ENCODE measurements around the gene FRMPD4.

The FRMPD4 gene

GRCh38 chrX:12581546-12581945 lies 443.3 kb downstream of the FRMPD4 start:
- no peak for TF ChIP-seq GATA3 (IDR thresholded peaks at IDR 0.05; ENCODE audit: low read depth, low read length)
- no peak for TF ChIP-seq GATA2 (IDR thresholded peaks at IDR 0.05; ENCODE audit: low read depth, low read length)

DNA sequence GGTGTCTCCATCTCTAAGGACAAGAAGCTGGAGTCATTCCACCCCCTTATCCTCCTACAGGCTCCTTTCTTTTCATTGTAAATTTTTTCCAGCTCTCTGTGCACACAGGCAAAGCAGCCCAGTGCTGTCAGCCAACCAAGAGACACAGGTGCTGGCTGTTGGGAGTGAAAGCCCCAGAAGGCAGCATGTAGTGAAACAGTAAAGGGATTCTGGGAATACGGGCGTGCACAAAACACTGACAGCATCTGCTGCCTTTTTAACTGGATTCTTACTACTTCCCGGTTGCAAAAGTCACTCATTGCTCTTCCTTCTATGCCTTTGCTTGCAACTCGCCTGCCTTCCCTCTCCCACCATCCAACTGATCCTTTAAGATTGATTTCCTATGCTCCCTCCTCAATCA lies 444.4 kb downstream of the FRMPD4 start:
- no peak for TF ChIP-seq GATA3 (IDR thresholded peaks at IDR 0.05; ENCODE audit: low read depth, low read length)
- TF ChIP-seq GATA2 (IDR thresholded peaks at IDR 0.05; ENCODE audit: low read depth, low read length) = no peak

DNA sequence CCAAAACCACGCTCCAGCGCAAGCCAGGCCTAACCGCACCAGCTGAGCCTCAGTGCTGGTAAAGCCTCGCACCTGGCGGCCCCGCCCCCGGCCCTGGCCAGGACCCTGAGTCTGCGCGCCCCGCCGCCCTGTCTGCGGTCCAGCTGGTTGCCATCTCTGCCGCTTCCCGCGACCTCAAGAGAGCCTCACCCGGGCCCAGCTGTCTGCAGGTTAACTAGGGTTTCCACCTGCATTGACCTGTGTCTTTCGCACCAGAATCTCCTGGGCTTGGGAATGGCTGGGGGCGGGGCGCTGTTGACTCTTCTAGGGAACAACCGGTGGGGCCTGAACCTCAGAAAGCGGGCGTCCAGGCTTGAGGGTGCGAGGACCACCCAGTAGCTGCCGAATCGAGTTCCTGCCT lies 445.3 kb downstream of the FRMPD4 start:
- no peak for TF ChIP-seq GATA3 (IDR thresholded peaks at IDR 0.05; ENCODE audit: low read depth, low read length)
- no peak for TF ChIP-seq GATA2 (IDR thresholded peaks at IDR 0.05; ENCODE audit: low read depth, low read length)

DNA sequence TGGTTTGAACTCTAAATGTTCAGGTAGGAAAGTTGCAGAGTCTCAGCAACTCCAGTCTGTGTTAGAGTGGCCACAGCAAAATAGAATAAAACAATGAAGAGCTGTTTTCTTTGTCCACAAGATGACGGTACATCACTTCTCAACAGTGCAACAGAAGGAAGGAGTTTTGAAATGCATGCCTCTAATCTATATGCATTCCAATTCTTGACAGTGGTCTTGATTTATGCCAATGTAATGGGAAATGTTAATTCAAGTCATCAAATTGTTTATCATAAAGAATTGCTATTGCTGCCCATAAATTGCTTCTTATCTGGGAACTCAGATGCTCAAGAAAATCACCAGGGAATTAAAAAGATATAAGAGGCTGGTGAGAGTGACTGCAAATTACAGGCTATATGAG lies 457.4 kb downstream of the FRMPD4 start:
- TF ChIP-seq GATA2 (IDR thresholded peaks at IDR 0.05; ENCODE audit: low read depth, low read length) (no peak), GATA3 (IDR thresholded peaks at IDR 0.05; ENCODE audit: low read depth, low read length) (no peak)

DNA sequence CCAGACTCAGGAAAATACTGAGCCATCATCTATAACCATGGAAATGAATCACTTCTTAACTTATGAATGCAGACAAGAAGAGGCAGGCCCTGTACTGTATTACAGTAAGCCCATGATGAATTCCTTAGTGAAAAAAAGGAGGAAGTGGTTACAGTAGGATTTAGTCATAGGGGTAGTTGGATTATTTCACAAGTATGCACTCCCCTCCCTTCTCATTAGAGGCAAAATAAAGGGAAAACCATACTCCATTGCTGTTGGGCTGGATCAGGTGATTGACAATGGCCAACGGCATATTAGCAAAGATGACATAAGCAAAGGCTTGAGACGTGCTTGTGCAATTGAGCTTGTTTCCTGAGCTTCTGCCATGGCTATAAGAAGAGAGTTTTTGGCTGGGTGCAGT lies 471.8 kb downstream of the FRMPD4 start:
- no peak for TF ChIP-seq GATA2 (IDR thresholded peaks at IDR 0.05; ENCODE audit: low read depth, low read length)
- TF ChIP-seq GATA3 (IDR thresholded peaks at IDR 0.05; ENCODE audit: low read depth, low read length) = no peak

GRCh38 chrX:12611471-12611870 lies 473.2 kb downstream of the FRMPD4 start:
- no peak for TF ChIP-seq GATA2 (IDR thresholded peaks at IDR 0.05; ENCODE audit: low read depth, low read length)
- no peak for TF ChIP-seq GATA3 (IDR thresholded peaks at IDR 0.05; ENCODE audit: low read depth, low read length)

- no peak for TF ChIP-seq GATA2 (IDR thresholded peaks at IDR 0.05; ENCODE audit: low read depth, low read length)
- no peak for TF ChIP-seq GATA3 (IDR thresholded peaks at IDR 0.05; ENCODE audit: low read depth, low read length)
These were observed 476.0 kb downstream of the FRMPD4 start for GRCh38 chrX:12614266-12614665.

GRCh38 chrX:12615061-12615460 lies 476.8 kb downstream of the FRMPD4 start:
- TF ChIP-seq GATA2 (IDR thresholded peaks at IDR 0.05; ENCODE audit: low read depth, low read length) (no peak), GATA3 (IDR thresholded peaks at IDR 0.05; ENCODE audit: low read depth, low read length) (no peak)

- TF ChIP-seq GATA2 (IDR thresholded peaks at IDR 0.05; ENCODE audit: low read depth, low read length) (no peak), GATA3 (IDR thresholded peaks at IDR 0.05; ENCODE audit: low read depth, low read length) (no peak)
These were observed 479.0 kb downstream of the FRMPD4 start for GRCh38 chrX:12617241-12617640.

DNA sequence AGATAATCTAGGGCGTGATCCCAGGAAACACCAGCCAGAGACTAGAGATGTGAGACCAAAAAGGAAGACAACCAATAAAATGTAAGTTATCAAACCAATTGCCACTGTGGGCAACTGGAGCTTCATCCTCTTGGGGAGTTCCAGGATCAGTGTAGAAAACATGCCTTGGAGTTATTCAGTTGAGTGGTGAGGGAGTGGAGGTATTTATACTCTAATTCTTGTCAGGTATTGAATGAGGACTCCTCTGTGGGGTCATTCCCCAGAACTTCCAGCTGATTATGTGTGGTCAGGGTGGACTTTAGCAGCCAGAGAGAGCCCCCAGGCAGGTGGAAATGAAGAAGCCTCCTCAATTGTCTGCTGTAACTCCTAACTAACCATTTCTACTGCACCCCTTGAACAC lies 509.0 kb downstream of the FRMPD4 start:
- TF ChIP-seq GATA3 (IDR thresholded peaks at IDR 0.05; ENCODE audit: low read depth, low read length) (no peak), GATA2 (IDR thresholded peaks at IDR 0.05; ENCODE audit: low read depth, low read length) (no peak)

GRCh38 chrX:12648995-12649394 lies 510.7 kb downstream of the FRMPD4 start:
- TF ChIP-seq GATA3 (IDR thresholded peaks at IDR 0.05; ENCODE audit: low read depth, low read length) = no peak
- no peak for TF ChIP-seq GATA2 (IDR thresholded peaks at IDR 0.05; ENCODE audit: low read depth, low read length)

DNA sequence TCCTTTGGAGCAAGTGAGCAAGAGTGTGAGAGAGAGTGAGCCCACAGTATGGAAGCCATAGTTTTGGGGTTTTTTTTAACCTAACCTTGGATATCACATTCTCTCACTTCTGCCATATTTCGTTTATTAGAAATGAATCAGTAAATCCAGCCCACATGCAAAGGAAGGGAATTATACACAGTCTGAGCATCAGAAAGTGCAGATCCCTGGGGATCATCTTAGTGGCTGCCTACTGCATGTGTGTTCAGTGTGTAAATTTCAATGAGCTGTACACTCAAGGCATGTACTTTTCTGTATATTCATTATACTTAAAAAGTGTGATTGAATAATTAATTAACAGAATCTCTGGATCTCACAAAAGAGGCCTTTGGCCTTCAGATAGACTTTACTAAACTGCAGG lies 519.2 kb downstream of the FRMPD4 start:
- TF ChIP-seq GATA3 (IDR thresholded peaks at IDR 0.05; ENCODE audit: low read depth, low read length) = no peak
- TF ChIP-seq GATA2 (IDR thresholded peaks at IDR 0.05; ENCODE audit: low read depth, low read length) = no peak

GRCh38 chrX:12657881-12658280 lies 519.6 kb downstream of the FRMPD4 start:
- TF ChIP-seq GATA3 (IDR thresholded peaks at IDR 0.05; ENCODE audit: low read depth, low read length) = no peak
- TF ChIP-seq GATA2 (IDR thresholded peaks at IDR 0.05; ENCODE audit: low read depth, low read length) = no peak

DNA sequence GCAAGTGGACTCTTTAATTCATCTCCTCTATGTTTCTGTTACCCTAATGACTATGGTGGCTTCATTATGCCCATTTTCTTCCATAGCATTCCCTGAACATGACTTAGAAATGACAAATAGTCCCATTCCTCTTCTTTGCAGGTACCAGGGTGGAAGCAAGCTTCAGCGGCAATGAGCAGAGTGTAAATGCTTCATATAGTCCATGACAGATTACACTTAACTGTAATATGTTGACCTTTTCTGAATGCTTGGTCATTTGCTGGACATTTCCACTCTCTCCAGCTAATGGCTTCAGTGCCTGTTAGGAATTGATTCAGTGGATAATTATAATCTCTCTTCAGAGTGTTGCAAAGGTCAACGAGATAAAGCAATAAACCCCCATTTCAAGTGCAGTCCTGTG lies 523.2 kb downstream of the FRMPD4 start:
- TF ChIP-seq GATA3 (IDR thresholded peaks at IDR 0.05; ENCODE audit: low read depth, low read length) = no peak
- no peak for TF ChIP-seq GATA2 (IDR thresholded peaks at IDR 0.05; ENCODE audit: low read depth, low read length)

DNA sequence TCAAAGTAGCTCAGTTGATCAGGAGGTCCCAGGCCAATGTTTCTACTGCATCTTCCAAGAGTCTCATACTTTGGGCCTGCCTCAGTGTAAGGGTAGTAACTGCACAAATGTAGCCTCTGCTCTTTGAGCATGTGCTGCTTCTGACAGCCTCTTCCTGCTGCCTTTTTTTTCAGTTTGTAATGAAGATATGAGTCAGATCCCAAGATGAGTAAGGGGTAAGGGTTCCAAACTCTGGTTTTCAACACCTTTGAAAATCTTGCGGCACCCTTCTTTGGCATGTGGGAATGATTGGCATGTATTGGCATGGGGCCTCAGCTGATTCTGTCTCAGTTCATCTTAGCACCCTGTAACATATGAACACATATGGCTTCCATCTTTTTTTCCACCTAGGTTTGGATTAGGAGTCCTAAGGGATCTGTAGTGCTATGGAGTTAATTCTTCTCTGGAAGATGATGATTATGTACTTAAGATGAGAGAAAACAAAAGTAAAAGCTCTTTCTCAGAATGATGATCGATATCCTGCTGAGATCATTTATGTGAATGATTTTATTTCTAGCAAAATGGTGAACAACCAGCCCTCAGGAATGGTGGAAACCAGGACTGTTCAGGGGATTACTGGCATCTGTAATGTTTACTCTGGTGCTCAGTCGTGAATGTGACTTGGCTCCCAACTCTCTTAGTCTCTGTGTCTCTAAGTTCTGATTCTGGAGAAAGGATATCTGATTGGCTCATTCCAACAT lies 534.3 kb downstream of the FRMPD4 start:
- TF ChIP-seq GATA3 (IDR thresholded peaks at IDR 0.05; ENCODE audit: low read depth, low read length) = no peak
- no peak for TF ChIP-seq GATA2 (IDR thresholded peaks at IDR 0.05; ENCODE audit: low read depth, low read length)

GRCh38 chrX:12673487-12673886 lies 535.2 kb downstream of the FRMPD4 start:
- TF ChIP-seq GATA3 (IDR thresholded peaks at IDR 0.05; ENCODE audit: low read depth, low read length) = no peak
- no peak for TF ChIP-seq GATA2 (IDR thresholded peaks at IDR 0.05; ENCODE audit: low read depth, low read length)

Data from SH-SY5Y (cell line).